ENCODE results near the gene NACC2.

The NACC2 gene

DNA sequence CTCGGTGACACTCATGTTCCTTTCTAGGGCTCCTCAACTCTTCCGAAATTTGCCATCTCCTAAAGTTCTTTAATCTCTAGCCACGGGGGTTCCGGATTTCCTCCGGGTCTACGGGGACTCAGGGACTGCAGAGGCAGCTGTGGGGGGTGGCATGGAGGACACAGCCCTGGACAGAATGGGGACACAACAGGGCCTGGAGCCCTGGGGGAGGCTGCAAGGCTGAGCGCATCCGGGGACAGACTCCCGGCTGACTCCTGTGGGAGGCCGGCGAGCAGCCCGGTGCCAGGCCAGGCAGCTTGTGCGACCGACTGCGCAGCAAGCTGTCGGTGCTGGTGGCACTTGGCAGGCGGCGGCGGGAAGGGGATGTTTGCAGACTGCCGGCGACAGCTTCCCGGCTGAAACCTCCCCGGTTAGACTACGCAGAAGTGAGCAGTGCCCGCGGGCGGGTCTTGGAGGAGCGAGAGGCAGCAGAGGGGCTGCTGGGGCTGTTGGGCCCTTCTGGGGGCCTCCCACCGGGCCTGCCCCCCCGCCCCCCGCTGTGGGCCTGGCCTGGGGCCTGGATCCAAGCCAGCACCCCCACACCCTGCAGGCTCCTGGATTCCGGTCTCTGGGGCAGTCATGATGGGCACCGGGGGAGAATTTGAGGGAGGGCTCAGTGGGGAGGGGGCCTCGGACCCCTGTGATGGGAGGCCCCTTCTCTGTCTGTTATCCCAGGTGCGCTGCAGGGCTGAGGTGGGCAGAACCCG is 105.2 kb downstream of the NACC2 start:
- H3K56ac ChIP-seq (ENCODE audit: low read length) = no peak overlapping the region
- H2BK15ac ChIP-seq (replicated peaks; ENCODE audit: low read depth) = no peak overlapping the region
- H3K4me1 ChIP-seq (ENCODE audit: control insufficient read depth, low read depth, low read length) = peaks cover 6% of the 10 kb centered on the region
- H3K9ac ChIP-seq (ENCODE audit: low read length) = no peak overlapping the region
- H2BK120ac ChIP-seq (ENCODE audit: low read depth, low read length) = no peak overlapping the region
- H4K8ac ChIP-seq (ENCODE audit: low read depth, low read length) = no peak overlapping the region
- no peak overlapping the region for H3K18ac ChIP-seq (ENCODE audit: low read length)
- no peaks in the 10 kb centered on the region for H3K27me3 ChIP-seq (ENCODE audit: insufficient read depth, low read length, poor library complexity)
- no CpG with 5 or more reads among the region's 36 CpGs for WGBS (ENCODE audit: extremely low coverage, insufficient coverage, low lambda C conversion rate)
- H3K36me3 ChIP-seq (ENCODE audit: control insufficient read depth, insufficient read depth, low read length) = no peaks in the 10 kb centered on the region
- H3K23ac ChIP-seq (ENCODE audit: low read length) = no peak overlapping the region
- no peak overlapping the region for H2BK5ac ChIP-seq (ENCODE audit: low read length)
- no peak overlapping the region for H3K4me3 ChIP-seq (ENCODE audit: low read length)
- H2AK5ac ChIP-seq (ENCODE audit: low read length) = no peak overlapping the region
- no peak overlapping the region for H3K4me2 ChIP-seq (ENCODE audit: low read length)
- no peak overlapping the region for H3K27ac ChIP-seq (ENCODE audit: low read depth, low read length)
- no peaks in the 10 kb centered on the region for H3K79me1 ChIP-seq (ENCODE audit: low read length)
- no peak overlapping the region for H4K5ac ChIP-seq (ENCODE audit: low read length)
- no peak for DNase-seq
- H3K79me2 ChIP-seq (ENCODE audit: control insufficient read depth, insufficient read depth, low read length) = no peaks in the 10 kb centered on the region
- no peak overlapping the region for H3K4ac ChIP-seq (ENCODE audit: low read depth, low read length)

DNA sequence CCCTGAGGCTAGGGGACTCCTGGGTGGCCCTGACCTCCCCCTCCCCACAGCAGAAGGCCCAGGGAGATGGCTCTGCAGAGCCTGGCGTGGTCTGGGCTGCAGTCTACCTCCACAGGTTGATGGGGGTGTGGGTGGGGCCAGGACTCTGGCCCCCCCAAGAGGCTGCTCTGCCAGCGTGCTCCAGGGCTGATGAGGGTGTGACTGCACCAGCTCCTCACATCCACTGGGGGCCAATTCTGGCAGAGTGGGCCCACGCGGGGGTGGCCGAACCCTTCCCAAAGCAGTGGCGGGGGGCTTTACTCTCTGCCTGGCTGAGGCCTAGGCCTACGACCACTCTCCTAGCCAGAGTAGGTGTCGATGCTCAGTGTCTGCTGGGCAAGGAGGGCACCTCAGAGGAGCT is 105.9 kb downstream of the NACC2 start:
- peaks cover 6% of the 10 kb centered on the region for H3K4me1 ChIP-seq (ENCODE audit: control insufficient read depth, low read depth, low read length)
- no CpG with 5 or more reads among the region's 8 CpGs for WGBS (ENCODE audit: extremely low coverage, insufficient coverage, low lambda C conversion rate)

DNA sequence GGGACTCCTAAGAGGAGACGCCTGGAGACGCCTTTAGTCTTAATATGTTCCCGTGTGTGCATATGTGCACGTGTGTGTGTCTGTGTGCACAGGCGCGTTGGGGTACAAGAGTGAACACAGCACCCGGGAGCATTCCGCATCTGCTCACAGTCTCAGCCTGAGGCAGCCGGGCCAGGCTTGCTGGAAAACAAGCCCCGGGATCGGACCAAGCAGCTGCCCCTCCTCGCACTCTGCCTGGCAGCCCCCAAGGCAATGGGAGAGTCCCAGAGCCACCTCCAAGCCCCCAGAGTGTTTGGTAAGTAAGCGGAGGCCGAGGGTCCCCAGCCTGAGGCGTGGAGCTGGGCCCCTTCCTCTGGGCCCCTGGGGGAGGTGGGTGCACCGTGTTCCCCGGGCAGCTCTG is 106.6 kb downstream of the NACC2 start:
- H3K23ac ChIP-seq (ENCODE audit: low read length) = no peak overlapping the region
- H2BK15ac ChIP-seq (replicated peaks; ENCODE audit: low read depth) = no peak overlapping the region
- H3K79me2 ChIP-seq (ENCODE audit: control insufficient read depth, insufficient read depth, low read length) = no peaks in the 10 kb centered on the region
- no peaks in the 10 kb centered on the region for H3K36me3 ChIP-seq (ENCODE audit: control insufficient read depth, insufficient read depth, low read length)
- no peak overlapping the region for H4K8ac ChIP-seq (ENCODE audit: low read depth, low read length)
- peaks cover 4% of the 10 kb centered on the region for H3K4me1 ChIP-seq (ENCODE audit: control insufficient read depth, low read depth, low read length)
- WGBS (ENCODE audit: extremely low coverage, insufficient coverage, low lambda C conversion rate) = no CpG with 5 or more reads among the region's 17 CpGs
- no peak overlapping the region for H3K4me2 ChIP-seq (ENCODE audit: low read length)
- no peak overlapping the region for H3K56ac ChIP-seq (ENCODE audit: low read length)
- H3K27me3 ChIP-seq (ENCODE audit: insufficient read depth, low read length, poor library complexity) = no peaks in the 10 kb centered on the region
- no peak overlapping the region for H4K5ac ChIP-seq (ENCODE audit: low read length)
- H3K18ac ChIP-seq (ENCODE audit: low read length) = no peak overlapping the region
- H3K4me3 ChIP-seq (ENCODE audit: low read length) = no peak overlapping the region
- H2BK120ac ChIP-seq (ENCODE audit: low read depth, low read length) = no peak overlapping the region
- no peak overlapping the region for H2AK5ac ChIP-seq (ENCODE audit: low read length)
- no peak overlapping the region for H3K4ac ChIP-seq (ENCODE audit: low read depth, low read length)
- H2BK5ac ChIP-seq (ENCODE audit: low read length) = no peak overlapping the region
- no peaks in the 10 kb centered on the region for H3K79me1 ChIP-seq (ENCODE audit: low read length)
- H3K27ac ChIP-seq (ENCODE audit: low read depth, low read length) = no peak overlapping the region
- no peak for DNase-seq
- H3K9ac ChIP-seq (ENCODE audit: low read length) = no peak overlapping the region

More for the DNA sequence above, 105.9 kb downstream of the NACC2 start:
- no peak for DNase-seq
- no peak overlapping the region for H4K8ac ChIP-seq (ENCODE audit: low read depth, low read length)
- H3K79me1 ChIP-seq (ENCODE audit: low read length) = no peaks in the 10 kb centered on the region
- H3K9ac ChIP-seq (ENCODE audit: low read length) = no peak overlapping the region
- no peak overlapping the region for H3K4me2 ChIP-seq (ENCODE audit: low read length)
- no peak overlapping the region for H2AK5ac ChIP-seq (ENCODE audit: low read length)
- H3K27ac ChIP-seq (ENCODE audit: low read depth, low read length) = no peak overlapping the region
- H2BK120ac ChIP-seq (ENCODE audit: low read depth, low read length) = no peak overlapping the region
- no peaks in the 10 kb centered on the region for H3K79me2 ChIP-seq (ENCODE audit: control insufficient read depth, insufficient read depth, low read length)
- H4K5ac ChIP-seq (ENCODE audit: low read length) = no peak overlapping the region
- no peak overlapping the region for H3K56ac ChIP-seq (ENCODE audit: low read length)
- no peak overlapping the region for H2BK5ac ChIP-seq (ENCODE audit: low read length)
- H3K4ac ChIP-seq (ENCODE audit: low read depth, low read length) = no peak overlapping the region
- H3K23ac ChIP-seq (ENCODE audit: low read length) = no peak overlapping the region
- no peak overlapping the region for H3K4me3 ChIP-seq (ENCODE audit: low read length)
- H2BK15ac ChIP-seq (replicated peaks; ENCODE audit: low read depth) = no peak overlapping the region
- H3K36me3 ChIP-seq (ENCODE audit: control insufficient read depth, insufficient read depth, low read length) = no peaks in the 10 kb centered on the region
- no peaks in the 10 kb centered on the region for H3K27me3 ChIP-seq (ENCODE audit: insufficient read depth, low read length, poor library complexity)
- no peak overlapping the region for H3K18ac ChIP-seq (ENCODE audit: low read length)

DNA sequence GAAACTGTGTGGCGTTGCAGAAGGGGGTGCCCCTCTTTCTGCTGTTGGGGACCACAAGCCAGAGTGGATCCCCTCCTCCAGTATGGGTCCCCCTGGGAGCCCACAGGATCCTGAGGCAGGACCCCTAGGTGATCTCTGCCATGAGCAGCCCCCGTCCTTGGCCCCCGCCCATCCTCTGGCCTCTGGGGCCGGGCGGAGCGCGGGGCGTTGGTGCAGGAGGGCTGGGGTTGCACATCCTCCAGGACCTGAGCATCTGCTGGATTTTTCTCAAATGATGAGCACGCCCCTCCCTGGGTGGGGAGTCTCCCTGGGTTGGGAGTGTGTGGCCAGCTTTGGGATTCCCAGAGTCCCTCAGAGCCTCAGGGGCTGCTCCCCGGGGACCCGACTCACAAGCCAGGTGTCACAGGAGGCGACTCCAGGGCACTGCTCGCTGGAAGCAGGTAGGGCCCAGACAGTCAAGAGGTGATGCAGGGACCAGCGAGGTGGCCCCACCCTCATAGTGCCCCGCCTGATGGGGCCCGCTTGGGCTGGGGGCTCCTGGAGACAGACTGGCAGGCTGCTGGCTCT is 107.2 kb downstream of the NACC2 start:
- no CpG with 5 or more reads among the region's 16 CpGs for WGBS (ENCODE audit: extremely low coverage, insufficient coverage, low lambda C conversion rate)
- Histone ChIP-seq H3K18ac (ENCODE audit: low read length) (no peak overlapping the region), H3K56ac (ENCODE audit: low read length) (no peak overlapping the region), H2BK15ac (replicated peaks; ENCODE audit: low read depth) (no peak overlapping the region), H3K4me2 (ENCODE audit: low read length) (no peak overlapping the region), H3K4ac (ENCODE audit: low read depth, low read length) (no peak overlapping the region), H3K27ac (ENCODE audit: low read depth, low read length) (no peak overlapping the region), H3K4me1 (ENCODE audit: control insufficient read depth, low read depth, low read length) (no peaks in the 10 kb centered on the region), H3K23ac (ENCODE audit: low read length) (no peak overlapping the region), H3K36me3 (ENCODE audit: control insufficient read depth, insufficient read depth, low read length) (no peaks in the 10 kb centered on the region), H3K4me3 (ENCODE audit: low read length) (no peak overlapping the region), H3K9ac (ENCODE audit: low read length) (no peak overlapping the region), H3K79me2 (ENCODE audit: control insufficient read depth, insufficient read depth, low read length) (no peaks in the 10 kb centered on the region), H2BK5ac (ENCODE audit: low read length) (no peak overlapping the region), H3K27me3 (ENCODE audit: insufficient read depth, low read length, poor library complexity) (no peaks in the 10 kb centered on the region), H4K5ac (ENCODE audit: low read length) (no peak overlapping the region), H2BK120ac (ENCODE audit: low read depth, low read length) (no peak overlapping the region), H3K79me1 (ENCODE audit: low read length) (no peaks in the 10 kb centered on the region), H2AK5ac (ENCODE audit: low read length) (no peak overlapping the region), H4K8ac (ENCODE audit: low read depth, low read length) (no peak overlapping the region)
- DNase-seq = no peak

DNA sequence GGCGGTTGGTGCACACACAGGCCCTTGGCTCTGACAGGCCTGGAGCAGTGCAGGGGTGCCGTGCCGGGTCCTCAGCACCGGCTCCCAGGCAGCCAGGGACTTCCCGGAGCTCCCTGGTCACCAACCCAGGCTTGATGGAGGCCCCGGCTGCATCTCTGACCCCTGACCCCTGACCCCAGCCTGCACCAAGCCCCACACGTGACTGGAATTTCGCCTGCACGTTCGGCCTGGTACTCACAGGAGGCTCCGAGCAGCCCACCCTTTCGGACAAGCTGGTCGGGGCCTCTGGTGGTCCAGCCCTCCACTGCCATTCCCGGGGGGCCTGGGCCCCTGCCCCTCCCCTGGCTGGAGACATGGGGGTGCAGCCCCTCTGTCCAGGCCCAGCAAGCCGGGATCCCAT is 108.5 kb downstream of the NACC2 start:
- no peak overlapping the region for H3K4me2 ChIP-seq (ENCODE audit: low read length)
- no CpG with 5 or more reads among the region's 15 CpGs for WGBS (ENCODE audit: extremely low coverage, insufficient coverage, low lambda C conversion rate)
- no peak for DNase-seq
- no peaks in the 10 kb centered on the region for H3K79me1 ChIP-seq (ENCODE audit: low read length)
- H2BK15ac ChIP-seq (replicated peaks; ENCODE audit: low read depth) = no peak overlapping the region
- no peak overlapping the region for H2BK120ac ChIP-seq (ENCODE audit: low read depth, low read length)
- no peak overlapping the region for H2AK5ac ChIP-seq (ENCODE audit: low read length)
- H3K79me2 ChIP-seq (ENCODE audit: control insufficient read depth, insufficient read depth, low read length) = no peaks in the 10 kb centered on the region
- no peak overlapping the region for H3K56ac ChIP-seq (ENCODE audit: low read length)
- H4K5ac ChIP-seq (ENCODE audit: low read length) = no peak overlapping the region
- no peaks in the 10 kb centered on the region for H3K27me3 ChIP-seq (ENCODE audit: insufficient read depth, low read length, poor library complexity)
- H3K36me3 ChIP-seq (ENCODE audit: control insufficient read depth, insufficient read depth, low read length) = no peaks in the 10 kb centered on the region
- no peaks in the 10 kb centered on the region for H3K4me1 ChIP-seq (ENCODE audit: control insufficient read depth, low read depth, low read length)
- H3K23ac ChIP-seq (ENCODE audit: low read length) = no peak overlapping the region
- H2BK5ac ChIP-seq (ENCODE audit: low read length) = no peak overlapping the region
- H3K4me3 ChIP-seq (ENCODE audit: low read length) = no peak overlapping the region
- no peak overlapping the region for H3K18ac ChIP-seq (ENCODE audit: low read length)
- no peak overlapping the region for H3K4ac ChIP-seq (ENCODE audit: low read depth, low read length)
- H4K8ac ChIP-seq (ENCODE audit: low read depth, low read length) = no peak overlapping the region
- H3K9ac ChIP-seq (ENCODE audit: low read length) = no peak overlapping the region
- H3K27ac ChIP-seq (ENCODE audit: low read depth, low read length) = no peak overlapping the region

DNA sequence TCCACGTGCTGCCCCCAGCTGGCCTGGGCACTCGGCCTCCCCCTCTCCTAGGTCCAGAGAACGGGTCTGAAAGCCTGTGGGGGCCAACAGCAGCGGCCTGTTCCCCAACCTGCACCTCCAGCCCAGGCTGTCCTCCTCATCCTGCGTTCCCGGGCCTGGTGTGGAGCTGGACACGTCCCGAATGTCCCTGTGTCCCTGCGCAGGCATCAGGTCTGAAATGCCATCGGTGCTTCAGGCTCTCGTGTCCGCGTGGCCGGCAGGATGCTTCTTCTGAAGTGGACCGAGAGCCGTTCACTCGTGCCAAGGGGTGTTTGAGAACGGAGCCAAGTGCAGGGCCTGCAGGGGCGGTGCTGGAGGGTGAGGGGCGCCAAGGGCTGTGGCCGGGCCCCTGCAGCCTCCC is 109.2 kb downstream of the NACC2 start:
- Histone ChIP-seq H3K27ac (ENCODE audit: low read depth, low read length) (no peak overlapping the region), H3K4me1 (ENCODE audit: control insufficient read depth, low read depth, low read length) (no peaks in the 10 kb centered on the region), H3K9ac (ENCODE audit: low read length) (no peak overlapping the region), H2BK15ac (replicated peaks; ENCODE audit: low read depth) (no peak overlapping the region), H2BK120ac (ENCODE audit: low read depth, low read length) (no peak overlapping the region), H3K18ac (ENCODE audit: low read length) (no peak overlapping the region), H3K79me2 (ENCODE audit: control insufficient read depth, insufficient read depth, low read length) (no peaks in the 10 kb centered on the region), H3K23ac (ENCODE audit: low read length) (no peak overlapping the region), H3K56ac (ENCODE audit: low read length) (no peak overlapping the region), H3K4ac (ENCODE audit: low read depth, low read length) (no peak overlapping the region), H4K5ac (ENCODE audit: low read length) (no peak overlapping the region), H3K36me3 (ENCODE audit: control insufficient read depth, insufficient read depth, low read length) (no peaks in the 10 kb centered on the region), H2BK5ac (ENCODE audit: low read length) (no peak overlapping the region), H4K8ac (ENCODE audit: low read depth, low read length) (no peak overlapping the region), H3K79me1 (ENCODE audit: low read length) (no peaks in the 10 kb centered on the region), H3K27me3 (ENCODE audit: insufficient read depth, low read length, poor library complexity) (no peaks in the 10 kb centered on the region), H3K4me3 (ENCODE audit: low read length) (no peak overlapping the region), H3K4me2 (ENCODE audit: low read length) (no peak overlapping the region), H2AK5ac (ENCODE audit: low read length) (no peak overlapping the region)
- DNase-seq = no peak
- no CpG with 5 or more reads among the region's 21 CpGs for WGBS (ENCODE audit: extremely low coverage, insufficient coverage, low lambda C conversion rate)

Data from mesendoderm (in vitro differentiated cells).